Colonic mucosa (tissue), 4 donors: ENCODE data around the gene AOAH. TPM values are rescaled to one million over a fixed set of nuclear protein-coding genes. Genes with fewer than 3 reads are reported as not detected.

Experiments
- DNase-seq: peaks from one replicate; pipeline ENCODE4 v3.0.0-alpha.2; 2020
- H3K27ac ChIP-seq: fragments of 200-600 bp; one replicate; pipeline ENCODE4 v1.8.0; 2021
- H3K27me3 ChIP-seq: fragments of 200-600 bp; one replicate; pipeline ENCODE4 v1.8.0; 2021
- H3K36me3 ChIP-seq: fragments of 200-600 bp; one replicate; pipeline ENCODE4 v1.8.0; 2021
- H3K4me1 ChIP-seq: fragments of 200-600 bp; one replicate; pipeline ENCODE4 v1.8.0; 2021; ENCODE audit warnings: mild to moderate bottlenecking
- H3K4me3 ChIP-seq: fragments of 200-600 bp; one replicate; pipeline ENCODE4 v1.8.0; 2021
- H3K9ac ChIP-seq, 2 donors: one replicate each; pipeline ENCODE4 v1.7.0; 2013; ENCODE audit warnings: control low read depth in 2 of 2, low read depth in 2 of 2, low read length in 2 of 2
- H3K9me3 ChIP-seq: fragments of 200-600 bp; one replicate; pipeline ENCODE4 v1.8.0; 2021
- intact Hi-C: fragments of 100-400 bp; cut with DNase I; formaldehyde crosslinking; loops from one replicate; pipeline ENCODE4 v1.14.1; 2022
- total RNA-seq, 2 donors: library from RNA; stranded (reverse); fragmentation: NEBNext Ultra II Directional in 1 of 2; extraction: Animal tissue kit (Norgen Biotek cat#: 25700) in 1 of 2; gene quantifications; one replicate each; pipeline ENCODE4 v1.2.1, GENCODE V29; 2021
- TF ChIP-seq, protein P1 (sequence below): fragments of 200-600 bp; IDR thresholded peaks from one replicate; pipeline ENCODE4 v1.8.0; 2022; ENCODE audit warnings: antibody characterized with exemption, mild to moderate bottlenecking
- donor health status: healthy.
- donor health status: DM: no; HTN: no; CAD: no.
- donor health status: DM: no; HTN: no; CAD: no.

The AOAH gene
- total RNA-seq, 2 donors from 2014 or later = 22.2 to 46.1 TPM

DNA sequence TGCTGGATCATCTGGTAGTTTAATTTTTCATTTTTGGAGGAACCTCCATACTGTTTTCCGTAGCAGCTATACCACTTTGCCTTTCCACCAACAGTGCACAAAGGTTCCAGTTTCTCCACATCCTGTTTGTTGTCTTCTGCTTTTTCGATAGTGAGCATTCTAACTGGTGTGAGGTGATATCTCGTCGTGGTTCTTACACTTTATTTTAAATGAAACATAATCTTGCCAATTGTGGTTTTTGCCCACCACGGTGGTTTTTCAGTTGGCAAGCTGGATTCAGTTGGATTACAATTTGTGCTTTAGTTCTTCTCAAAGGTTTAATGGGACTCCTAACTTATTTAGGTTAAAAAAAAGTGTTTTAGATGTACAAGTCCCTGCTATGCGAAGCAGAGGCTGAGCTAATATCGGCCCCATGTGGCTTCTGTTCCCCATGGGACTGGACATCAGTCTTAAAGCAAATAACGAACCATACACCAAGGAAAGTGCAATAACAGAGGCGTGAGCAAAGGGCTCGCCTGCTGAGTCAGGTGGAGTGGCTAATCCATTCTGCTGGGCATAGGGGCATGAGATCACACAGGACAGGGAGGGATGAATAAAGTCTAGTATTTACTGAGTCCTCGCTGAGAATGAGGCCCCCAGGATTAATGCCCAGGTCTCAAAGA, 153.6 kb downstream of the AOAH start:
- H3K36me3 ChIP-seq = no peaks in the 10 kb centered on the region

DNA sequence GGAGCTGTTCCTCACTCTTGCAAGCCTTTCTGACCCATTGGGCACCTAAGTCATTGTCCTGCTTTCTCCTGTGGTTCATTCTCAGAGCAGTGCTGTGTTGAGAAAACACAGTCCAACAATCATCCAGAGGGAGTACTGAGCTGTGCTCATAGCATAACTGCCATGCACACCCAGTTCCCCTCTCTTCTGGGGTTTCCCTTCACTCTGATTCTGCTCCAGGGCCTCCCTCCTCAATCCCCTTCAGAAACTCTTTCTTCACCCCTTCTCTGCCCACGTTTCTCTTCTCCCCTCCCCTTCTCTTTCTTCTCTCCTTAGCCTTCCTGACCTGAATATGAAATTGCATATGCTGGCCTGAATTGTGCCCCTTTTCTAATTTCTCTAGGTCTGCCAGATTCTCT, 155.8 kb downstream of the AOAH start:
- H3K4me3 ChIP-seq = no peak overlapping the region
- H3K36me3 ChIP-seq = no peaks in the 10 kb centered on the region
- DNase-seq = no peak
- intact Hi-C loops = no loop called here
- H3K4me1 ChIP-seq = no peaks in the 10 kb centered on the region
- H3K9ac ChIP-seq = no peak overlapping the region
- H3K9me3 ChIP-seq = no peaks in the 10 kb centered on the region
- TF ChIP-seq, protein P1, sequence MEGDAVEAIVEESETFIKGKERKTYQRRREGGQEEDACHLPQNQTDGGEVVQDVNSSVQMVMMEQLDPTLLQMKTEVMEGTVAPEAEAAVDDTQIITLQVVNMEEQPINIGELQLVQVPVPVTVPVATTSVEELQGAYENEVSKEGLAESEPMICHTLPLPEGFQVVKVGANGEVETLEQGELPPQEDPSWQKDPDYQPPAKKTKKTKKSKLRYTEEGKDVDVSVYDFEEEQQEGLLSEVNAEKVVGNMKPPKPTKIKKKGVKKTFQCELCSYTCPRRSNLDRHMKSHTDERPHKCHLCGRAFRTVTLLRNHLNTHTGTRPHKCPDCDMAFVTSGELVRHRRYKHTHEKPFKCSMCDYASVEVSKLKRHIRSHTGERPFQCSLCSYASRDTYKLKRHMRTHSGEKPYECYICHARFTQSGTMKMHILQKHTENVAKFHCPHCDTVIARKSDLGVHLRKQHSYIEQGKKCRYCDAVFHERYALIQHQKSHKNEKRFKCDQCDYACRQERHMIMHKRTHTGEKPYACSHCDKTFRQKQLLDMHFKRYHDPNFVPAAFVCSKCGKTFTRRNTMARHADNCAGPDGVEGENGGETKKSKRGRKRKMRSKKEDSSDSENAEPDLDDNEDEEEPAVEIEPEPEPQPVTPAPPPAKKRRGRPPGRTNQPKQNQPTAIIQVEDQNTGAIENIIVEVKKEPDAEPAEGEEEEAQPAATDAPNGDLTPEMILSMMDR = no peak
- H3K27ac ChIP-seq = no peak overlapping the region
- no peaks in the 10 kb centered on the region for H3K27me3 ChIP-seq

More for the DNA sequence above, 153.6 kb downstream of the AOAH start:
- DNase-seq = no peak
- Histone ChIP-seq H3K9ac (no peak overlapping the region), H3K4me3 (no peak overlapping the region), H3K9me3 (no peaks in the 10 kb centered on the region), H3K27ac (no peak overlapping the region), H3K27me3 (no peaks in the 10 kb centered on the region), H3K4me1 (no peaks in the 10 kb centered on the region)
- intact Hi-C loops = no loop called here
- TF ChIP-seq, protein P1 = no peak

DNA sequence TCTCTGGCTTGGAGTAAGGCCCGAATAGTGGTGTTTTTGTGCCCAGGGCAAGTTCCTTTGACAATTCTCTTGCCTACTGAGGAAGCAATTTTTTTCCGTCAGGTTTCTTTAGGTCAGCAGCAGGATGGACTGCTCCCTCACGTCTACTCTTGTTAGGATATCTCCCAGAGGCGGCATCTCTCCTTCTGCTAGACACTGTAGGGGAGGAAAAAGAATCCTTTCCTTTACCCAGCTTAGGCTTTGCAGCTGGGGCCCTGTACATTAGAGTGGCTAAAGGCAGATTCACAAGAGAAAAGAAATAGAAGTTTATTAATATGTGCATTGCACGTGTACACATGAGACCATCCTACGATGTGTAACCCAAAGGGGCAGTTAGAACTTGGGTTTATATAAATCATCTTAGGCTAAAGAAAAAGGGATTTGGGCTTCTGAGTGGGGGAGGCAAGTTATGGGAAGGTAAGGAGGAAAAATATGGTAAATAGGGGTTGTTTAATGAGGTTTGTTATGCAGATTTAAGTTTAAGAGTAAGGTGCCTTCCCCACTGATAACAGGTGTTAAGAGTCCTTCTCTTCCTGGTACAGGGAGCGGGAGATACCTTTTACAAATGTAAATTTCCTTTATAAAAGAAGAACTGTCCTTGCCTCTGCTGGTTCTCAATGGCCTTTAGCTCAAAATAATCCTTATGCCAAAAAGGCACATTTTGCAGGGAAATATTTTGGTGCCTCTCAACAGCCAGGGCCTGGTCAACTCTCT, 156.4 kb downstream of the AOAH start:
- Histone ChIP-seq H3K9ac (no peak overlapping the region), H3K9me3 (no peaks in the 10 kb centered on the region), H3K27me3 (no peaks in the 10 kb centered on the region), H3K4me1 (no peaks in the 10 kb centered on the region), H3K4me3 (no peak overlapping the region), H3K36me3 (no peaks in the 10 kb centered on the region), H3K27ac (no peak overlapping the region)
- intact Hi-C loops = no loop called here
- DNase-seq = no peak
- TF ChIP-seq, protein P1 = no peak

DNA sequence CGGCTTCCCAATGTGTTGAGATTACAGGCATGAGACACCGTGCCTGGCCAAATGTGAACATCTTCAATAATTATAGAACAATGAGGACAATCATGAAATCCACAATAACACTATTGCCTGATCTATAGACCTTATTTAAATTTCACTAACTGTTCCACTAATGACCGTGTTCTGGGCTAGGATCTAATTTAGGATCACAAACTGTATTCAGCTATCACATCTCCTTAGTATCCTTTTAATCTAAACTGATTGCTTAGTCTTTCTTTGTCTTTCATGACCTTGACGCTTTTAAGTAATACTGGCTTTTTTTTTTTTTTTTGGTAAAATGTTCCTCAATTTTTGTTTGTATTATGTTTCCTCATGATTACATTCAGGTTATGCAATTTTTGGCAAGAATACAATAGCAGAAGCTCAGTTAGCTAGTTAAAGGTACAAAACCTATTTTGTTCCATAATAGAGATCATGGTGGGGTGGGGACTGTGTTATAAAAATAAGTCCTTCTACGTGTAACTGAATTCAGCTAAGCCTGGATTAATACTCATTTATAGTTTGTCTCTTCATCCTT, 158.4 kb downstream of the AOAH start:
- H3K27me3 ChIP-seq = no peaks in the 10 kb centered on the region
- H3K27ac ChIP-seq = no peak overlapping the region
- no peaks in the 10 kb centered on the region for H3K4me1 ChIP-seq
- H3K4me3 ChIP-seq = no peak overlapping the region
- no peaks in the 10 kb centered on the region for H3K36me3 ChIP-seq
- DNase-seq = no peak
- TF ChIP-seq, protein P1 = no peak
- H3K9me3 ChIP-seq = no peaks in the 10 kb centered on the region
- intact Hi-C loops = no loop called here
- no peak overlapping the region for H3K9ac ChIP-seq

DNA sequence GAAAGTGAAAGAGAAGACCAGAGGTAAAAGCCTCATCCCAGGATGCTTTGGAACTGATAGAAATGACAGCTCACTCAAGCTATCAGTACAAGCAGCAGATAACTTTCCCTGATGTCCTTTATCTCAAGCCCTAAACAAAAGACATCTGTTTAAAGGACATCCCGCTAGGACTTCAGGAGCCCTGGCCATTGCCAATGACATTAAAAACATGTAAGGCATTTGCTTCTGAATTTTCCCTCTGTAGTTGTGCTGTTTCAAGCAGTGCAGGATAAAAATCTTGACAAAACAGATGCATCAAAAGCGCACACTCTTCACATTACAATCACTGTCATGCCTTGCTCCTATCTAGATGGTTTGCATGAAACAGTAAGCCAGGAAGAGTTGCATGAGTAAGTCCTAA, 159.8 kb downstream of the AOAH start:
- Histone ChIP-seq H3K9ac (no peak overlapping the region), H3K4me3 (no peak overlapping the region), H3K4me1 (no peaks in the 10 kb centered on the region), H3K9me3 (no peaks in the 10 kb centered on the region), H3K27ac (no peak overlapping the region), H3K36me3 (no peaks in the 10 kb centered on the region), H3K27me3 (no peaks in the 10 kb centered on the region)
- DNase-seq = no peak
- TF ChIP-seq, protein P1 = no peak
- intact Hi-C loops = no loop called here
